CD14-positive monocyte (primary cell): ENCODE measurements around the gene SMG6. TPM values are rescaled to one million over a fixed set of nuclear protein-coding genes. Genes with fewer than 3 reads are reported as not detected.
A peak's percentile ranks its signal among the peaks of the same experiment; 100 is the strongest.

Experiments used
- DNase-seq, 3 donors: peaks; one replicate each; pipeline ENCODE4 v3.0.0-alpha.2; 2011 to 2022
- H2AFZ ChIP-seq: 2 replicates; pipeline ENCODE4 v1.6.0; 2012; ENCODE audit warnings: mild to moderate bottlenecking, low read depth, low read length, inconsistent platforms; ENCODE audit not compliant: insufficient read depth, poor library complexity, severe bottlenecking
- H3K27ac ChIP-seq, 2 donors: 1 replicate in 1 of 2; 2 replicates in 1 of 2; pipeline ENCODE4 v1.5.1; 2012 to 2013; ENCODE audit warnings: low read length in 2 of 2, control low read depth in 1 of 2, inconsistent platforms in 1 of 2, low read depth in 1 of 2, mild to moderate bottlenecking in 1 of 2
- H3K27me3 ChIP-seq, 2 donors: one replicate each; pipeline versions ENCODE4 v1.6.0 to v1.6.1; 2011 to 2013; ENCODE audit warnings: low read length in 2 of 2; ENCODE audit not compliant: control insufficient read depth in 2 of 2, insufficient read depth in 2 of 2
- H3K36me3 ChIP-seq, 2 donors: replicated peaks in 1 of 2; 1 replicate in 1 of 2; 2 replicates in 1 of 2; pipeline versions ENCODE4 v1.5.1 to v1.6.1; 2012 to 2013; ENCODE audit warnings: low read length in 2 of 2, control low read depth in 1 of 2, inconsistent platforms in 1 of 2, mild to moderate bottlenecking in 1 of 2; ENCODE audit not compliant: insufficient read depth in 2 of 2, control insufficient read depth in 1 of 2
- H3K4me1 ChIP-seq, 2 donors: 1 replicate in 1 of 2; 2 replicates in 1 of 2; pipeline versions ENCODE4 v1.5.1 to v1.6.1; 2012 to 2013; ENCODE audit warnings: low read length in 2 of 2, control low read depth in 1 of 2, inconsistent platforms in 1 of 2, mild to moderate bottlenecking in 1 of 2, moderate library complexity in 1 of 2; ENCODE audit not compliant: insufficient read depth in 2 of 2, control insufficient read depth in 1 of 2
- H3K4me2 ChIP-seq: replicated peaks from 2 replicates; pipeline ENCODE3; 2012; ENCODE audit warnings: low read length, moderate library complexity, mild to moderate bottlenecking; ENCODE audit not compliant: poor library complexity, severe bottlenecking; ENCODE audit errors: extremely low read depth
- H3K4me3 ChIP-seq, 3 experiments: fragments of 200-600 bp in 1 of 3; sonication (generic) in 1 of 3; replicated peaks in 1 of 3; 1 replicate in 2 of 3; 2 replicates in 1 of 3; pipeline ENCODE4 v1.5.1; 2011 to 2013; ENCODE audit warnings: low read length in 3 of 3, mild to moderate bottlenecking in 3 of 3, control low read depth in 2 of 3, low read depth in 2 of 3, inconsistent platforms in 1 of 3, moderate library complexity in 1 of 3
- H3K79me2 ChIP-seq: 2 replicates; pipeline ENCODE4 v1.6.0; 2012; ENCODE audit warnings: mild to moderate bottlenecking, control low read depth, inconsistent platforms, low read length, moderate library complexity; ENCODE audit not compliant: insufficient read depth
- H3K9ac ChIP-seq: 2 replicates; pipeline ENCODE4 v1.6.0; 2017; ENCODE audit warnings: low read length, mild to moderate bottlenecking; ENCODE audit not compliant: insufficient read depth, poor library complexity, severe bottlenecking
- H3K9me3 ChIP-seq, 2 donors: replicated peaks in 1 of 2; 1 replicate in 1 of 2; 2 replicates in 1 of 2; pipeline versions ENCODE4 v1.5.1 to v1.6.1; 2012 to 2013; ENCODE audit warnings: low read length in 2 of 2, control low read depth in 1 of 2; ENCODE audit not compliant: control insufficient read depth in 1 of 2, insufficient read depth in 1 of 2
- H4K20me1 ChIP-seq: 2 replicates; pipeline ENCODE4 v1.6.0; 2012; ENCODE audit warnings: mild to moderate bottlenecking, low read length, control low read depth, moderate library complexity; ENCODE audit not compliant: insufficient read depth
- H3K27ac Mint-ChIP-seq, 7 donors: one replicate each; pipeline ENCODE4 v1.8.0; 2020; ENCODE audit warnings: mild to moderate bottlenecking in 7 of 7, mixed read lengths in 7 of 7, moderate library complexity in 6 of 7, inconsistent platforms in 2 of 7
- H3K27me3 Mint-ChIP-seq, 3 donors: one replicate each; pipeline ENCODE4 v1.8.0; 2021 to 2022; ENCODE audit warnings: low read depth in 3 of 3, mild to moderate bottlenecking in 3 of 3, mixed read lengths in 3 of 3, moderate library complexity in 3 of 3, inconsistent platforms in 1 of 3
- H3K36me3 Mint-ChIP-seq, 2 donors: one replicate each; pipeline ENCODE4 v1.8.0; 2020; ENCODE audit warnings: mixed read lengths in 2 of 2, inconsistent platforms in 1 of 2, mild to moderate bottlenecking in 1 of 2
- H3K4me1 Mint-ChIP-seq: one replicate; pipeline ENCODE4 v1.8.0; 2020; ENCODE audit warnings: mild to moderate bottlenecking, mixed read lengths
- H3K4me3 Mint-ChIP-seq, 2 donors: one replicate each; pipeline ENCODE4 v1.8.0; 2020; ENCODE audit warnings: mild to moderate bottlenecking in 2 of 2, mixed read lengths in 2 of 2, moderate library complexity in 1 of 2
- H3K9me3 Mint-ChIP-seq, 7 donors: one replicate each; pipeline ENCODE4 v1.8.0; 2020 to 2022; ENCODE audit warnings: mixed read lengths in 7 of 7, mild to moderate bottlenecking in 6 of 7, moderate library complexity in 6 of 7, inconsistent platforms in 2 of 7
- CTCF ChIP-seq: fragments of 200-600 bp; IDR thresholded peaks from one replicate; pipeline ENCODE4 v1.8.0; 2022; ENCODE audit warnings: antibody characterized with exemption, mild to moderate bottlenecking
- WGBS: methylation state at CpG from one replicate; pipeline ENCODE4 v1.1.5; 2013; ENCODE audit warnings: missing lambda C conversion rate; ENCODE audit not compliant: insufficient coverage; 5-methylcytosine and 5-hydroxymethylcytosine counted together
- intact Hi-C, 2 donors: fragments of 100-400 bp; cut with micrococcal nuclease; formaldehyde crosslinking; loops; one replicate each; pipeline versions ENCODE4 v1.15.0 to v1.15.1; 2023
- polyA plus RNA-seq, 3 donors: library from polyadenylated mRNA; depleted of rRNA in 1 of 3; unstranded in 2 of 3; stranded (reverse) in 1 of 3; fragments of 300-500 nt in 2 of 3; fragments of >200 nt in 1 of 3; fragmentation: Illumina TruSeq in 2 of 3; gene quantifications; 1 replicate in 2 of 3; 2 replicates in 1 of 3; pipeline ENCODE4 v1.2.3, GENCODE V29; 2012 to 2021

The SMG6 gene
- polyA plus RNA-seq, 3 donors: 0.67 to 7.1 (median 1.1) TPM

DNA sequence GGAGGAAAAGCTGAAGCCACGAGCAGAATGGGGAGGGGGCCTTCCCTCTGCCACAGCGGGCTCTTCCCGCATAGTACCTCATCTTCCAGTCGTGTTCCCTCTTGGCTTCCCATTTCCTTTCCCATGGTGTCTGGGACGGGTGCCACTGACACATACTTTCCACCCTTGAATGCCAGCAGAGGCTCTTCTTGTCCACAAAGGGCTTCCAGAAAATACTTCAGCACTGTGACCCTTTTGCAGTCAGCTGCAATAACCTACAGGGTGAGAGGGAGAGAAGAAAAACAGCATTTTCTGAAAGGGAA is 218.0 kb downstream of the SMG6 start:
- Mint-ChIP-seq H3K27me3 (peaks cover 16 to 38% (median 34%) of the 10 kb centered on the region in 3 donors), H3K27ac (peak overlapping the region in 3 of 7 donors; percentile 30 to 89 (median 68)), H3K4me1 (peaks cover 84% of the 10 kb centered on the region), H3K9me3 (peaks cover 0 to 3% (median 0%) of the 10 kb centered on the region in 7 donors), H3K4me3 (peak overlapping the region in 1 of 2 donors; percentile 67), H3K36me3 (peaks cover 46 to 55% of the 10 kb centered on the region in 2 donors)
- H4K20me1 ChIP-seq: no peaks in the 10 kb centered on the region
- intact Hi-C loops: loop anchor here in 1 of 2 donors (5.0 kb wide), 1 partner anchor 72 kb away; no protein-coding TSS in a partner anchor
- no peak overlapping the region for H3K27ac ChIP-seq
- H3K27me3 ChIP-seq: peaks cover 0 to 6% of the 10 kb centered on the region in 2 donors
- H3K79me2 ChIP-seq: no peaks in the 10 kb centered on the region
- H3K36me3 ChIP-seq: peaks cover 10 to 27% of the 10 kb centered on the region in 2 donors
- no peak for TF ChIP-seq CTCF
- DNase-seq: no peak
- H3K9ac ChIP-seq: no peak overlapping the region
- no peak overlapping the region for H2AFZ ChIP-seq
- no peaks in the 10 kb centered on the region for H3K9me3 ChIP-seq
- 54% methylated on average over 4 of the region's 5 CpGs for WGBS
- peaks cover 82 to 86% of the 10 kb centered on the region in 2 donors for H3K4me1 ChIP-seq
- no peak overlapping the region for H3K4me2 ChIP-seq
- H3K4me3 ChIP-seq: no peak overlapping the region

GRCh38 chr17:2084766-2085647 is 218.6 kb downstream of the SMG6 start:
- Histone ChIP-seq H3K27me3 (peaks cover 0 to 6% of the 10 kb centered on the region in 2 donors), H3K4me2 (peak overlapping the region; percentile 37), H3K79me2 (no peaks in the 10 kb centered on the region), H4K20me1 (no peaks in the 10 kb centered on the region), H3K9me3 (no peaks in the 10 kb centered on the region), H3K27ac (peak overlapping the region in 1 of 2 donors; percentile 76), H3K4me1 (peaks cover 76 to 80% of the 10 kb centered on the region in 2 donors), H3K9ac (peak overlapping the region; percentile 50), H3K36me3 (peaks cover 10 to 27% of the 10 kb centered on the region in 2 donors), H2AFZ (no peak overlapping the region), H3K4me3 (peak overlapping the region in 1 of 3 experiments; percentile 37)
- intact Hi-C loops: loop anchor here (5.0 kb wide), 2 partner anchors 37 to 72 kb away; no protein-coding TSS in a partner anchor
- peak overlapping the region; percentile 59 to 78 for H3K4me3 Mint-ChIP-seq
- 76% methylated on average over 5 of the region's 13 CpGs for WGBS
- H3K27me3 Mint-ChIP-seq: peaks cover 16 to 35% (median 34%) of the 10 kb centered on the region in 3 donors
- DNase-seq: no peak
- peak overlapping the region; percentile 51 to 90 (median 89) for H3K27ac Mint-ChIP-seq
- peaks cover 0 to 3% (median 0%) of the 10 kb centered on the region in 7 donors for H3K9me3 Mint-ChIP-seq
- TF ChIP-seq CTCF: no peak
- H3K4me1 Mint-ChIP-seq: peaks cover 79% of the 10 kb centered on the region
- H3K36me3 Mint-ChIP-seq: peaks cover 52 to 59% of the 10 kb centered on the region in 2 donors
